GM21447 (cell line): ENCODE data around the gene APOOL.
"Not testable (repeated sequence)": the region's sequence is repeated elsewhere in the genome, so short reads cannot be mapped to it uniquely, and the experiment has no call there.

Experiments
- ATAC-seq: cut with Tn5 transposase; IDR thresholded peaks from one replicate; pipeline ENCODE4 v1.9.1; 2021; ENCODE audit not compliant: unreplicated experiment

APOOL gene

GRCh38 chrX:85077247-85077646 lies 73.6 kb downstream of the APOOL start:
- not testable (repeated sequence) for ATAC-seq

- no peak for ATAC-seq
Measured at GRCh38 chrX:85084770-85085393, 81.2 kb downstream of the APOOL start.

DNA sequence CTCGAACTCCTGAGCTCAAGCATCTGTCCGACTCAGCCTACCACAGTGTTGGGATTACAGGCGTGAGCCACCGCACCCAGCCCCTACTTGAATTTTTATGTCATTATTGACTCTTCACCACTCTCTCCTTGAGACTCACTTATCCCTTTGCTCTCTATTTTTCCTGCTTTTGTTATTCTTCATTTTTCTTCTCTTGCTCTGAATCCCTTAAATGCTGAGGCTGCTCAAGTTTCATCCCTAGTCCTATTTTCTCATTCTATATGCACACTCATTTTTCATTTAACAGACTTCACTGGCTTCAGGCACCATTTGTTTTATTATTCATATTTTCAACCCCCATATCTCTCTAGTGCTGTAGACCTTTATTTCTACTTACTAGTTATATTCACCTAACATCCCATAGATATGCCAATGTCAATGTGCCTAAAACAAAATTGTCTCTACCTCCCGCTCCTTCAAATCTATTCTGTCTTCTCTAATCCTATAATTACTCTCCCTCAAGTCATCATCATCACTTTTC lies 85.7 kb downstream of the APOOL start:
- no peak for ATAC-seq

- ATAC-seq, result no peak
Measured at GRCh38 chrX:85107407-85107806, 103.7 kb downstream of the APOOL start.

DNA sequence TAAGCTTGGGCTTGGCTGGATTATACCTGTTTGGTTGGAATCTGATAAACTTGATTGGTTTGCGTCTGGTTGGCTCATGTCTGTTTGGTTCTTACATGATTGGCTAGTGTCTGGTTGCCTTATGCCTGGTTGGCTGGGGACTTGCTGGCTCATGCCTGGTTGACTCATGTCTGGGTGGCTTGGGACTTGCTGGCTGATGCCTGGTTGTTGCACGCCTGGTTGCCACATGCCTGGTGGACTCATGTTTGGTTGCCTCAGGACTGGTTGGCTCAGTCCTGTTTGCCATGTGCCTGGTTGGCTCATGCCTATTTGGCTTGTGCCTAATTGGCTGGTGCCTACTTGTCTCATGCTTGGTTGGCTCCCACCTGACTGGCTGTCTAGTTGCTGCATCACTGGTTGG lies 104.5 kb downstream of the APOOL start:
- no peak for ATAC-seq

DNA sequence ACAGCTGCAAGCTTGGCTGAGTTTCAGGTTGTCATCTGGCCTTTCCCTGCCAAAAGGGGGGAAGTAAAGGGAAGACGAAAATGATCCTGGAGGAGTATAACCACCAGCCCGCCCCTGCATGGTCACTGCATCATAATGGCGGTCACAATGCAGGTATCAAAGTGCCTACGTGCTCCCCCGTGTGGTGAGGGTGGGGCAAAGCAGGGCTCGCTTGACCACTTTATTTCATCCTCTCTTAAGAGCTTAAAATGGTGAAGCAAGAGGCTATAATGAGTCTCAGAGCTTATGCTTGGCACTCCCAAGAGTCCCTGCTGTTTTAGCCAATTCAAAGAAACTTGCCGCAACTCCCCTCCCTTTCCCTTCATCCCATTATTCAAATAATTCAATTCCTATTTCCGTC lies 105.6 kb downstream of the APOOL start:
- no peak for ATAC-seq

DNA sequence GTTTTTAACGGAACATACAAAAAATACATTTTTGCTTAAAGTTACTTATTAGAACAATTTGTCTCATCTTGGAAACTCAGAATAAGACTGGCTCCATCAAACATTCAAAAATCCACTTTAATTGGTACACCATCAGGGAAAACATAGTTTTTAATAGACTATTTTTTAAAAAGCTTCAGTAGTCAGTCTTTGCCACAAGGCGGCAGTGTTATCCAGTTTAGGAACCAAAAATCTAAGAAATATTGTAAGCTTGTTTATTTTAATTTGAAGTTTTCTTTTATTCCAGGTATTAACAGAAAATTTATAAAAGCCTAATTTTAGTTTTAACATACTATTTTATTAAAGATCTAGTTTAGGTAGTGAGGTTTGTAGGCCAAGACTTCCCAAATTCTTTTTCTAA lies 107.7 kb downstream of the APOOL start:
- no peak for ATAC-seq

DNA sequence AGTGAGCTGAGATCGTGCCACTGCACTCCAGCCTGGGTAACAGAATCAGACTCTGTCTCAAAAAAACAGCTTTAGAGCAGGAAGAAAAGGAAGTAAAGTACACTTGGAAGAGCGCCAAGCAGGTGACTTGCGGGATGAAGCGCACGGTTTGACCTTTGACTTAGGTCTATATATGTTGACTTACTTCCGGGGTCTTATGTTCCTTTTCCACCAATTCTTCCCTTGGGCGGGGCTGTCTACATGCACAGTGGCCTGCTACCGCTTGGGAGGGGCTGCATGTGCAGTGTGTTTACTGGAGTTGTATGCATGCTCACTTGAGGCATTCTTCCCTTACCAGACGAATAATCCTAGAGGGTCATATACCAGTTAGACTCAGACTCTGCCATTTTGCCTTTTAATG lies 108.6 kb downstream of the APOOL start:
- no peak for ATAC-seq

- no peak for ATAC-seq
Measured at GRCh38 chrX:85113746-85114145, 110.1 kb downstream of the APOOL start.

DNA sequence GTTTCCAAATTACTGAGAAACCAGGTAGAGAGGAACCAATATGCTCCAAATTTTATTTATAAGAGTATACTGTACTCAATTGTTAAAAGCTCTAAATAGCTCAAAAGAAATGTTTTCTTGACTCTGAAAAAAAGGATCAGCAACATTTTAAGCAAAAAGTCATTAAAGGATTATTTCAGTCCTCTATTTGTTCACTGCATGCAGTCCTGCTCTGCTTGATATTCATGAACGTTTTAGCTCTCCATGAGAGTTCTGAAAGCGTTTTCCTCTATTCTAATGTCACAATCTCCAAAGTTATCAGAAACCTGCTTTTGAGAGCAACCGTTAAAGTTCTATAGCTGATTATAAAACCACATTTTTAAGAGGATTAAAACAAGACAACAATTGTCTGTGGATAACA lies 110.5 kb downstream of the APOOL start:
- ATAC-seq, result no peak

- no peak for ATAC-seq
Measured at GRCh38 chrX:85114776-85115175, 111.1 kb downstream of the APOOL start.

DNA sequence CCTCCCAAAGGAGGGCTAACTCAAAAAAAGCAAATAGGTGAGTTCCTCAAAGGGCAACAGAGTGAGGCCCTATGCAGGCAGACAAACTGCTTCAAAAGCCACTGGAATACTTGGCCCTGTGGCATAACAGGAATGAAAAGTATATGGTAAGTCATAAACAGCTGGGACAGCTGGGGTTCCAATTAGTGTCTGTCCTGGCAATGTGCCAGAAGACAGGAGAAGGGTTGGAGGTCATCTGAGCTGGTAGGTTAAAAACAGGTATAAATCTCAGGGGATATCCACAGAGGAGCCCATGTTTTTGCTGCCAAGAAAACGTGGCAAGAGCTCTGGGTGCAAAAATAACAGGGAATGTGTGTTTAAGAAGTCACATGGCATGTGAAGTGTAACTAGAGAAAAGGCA lies 111.6 kb downstream of the APOOL start:
- ATAC-seq, result no peak

- no peak for ATAC-seq
Measured at GRCh38 chrX:85136409-85136808, 132.7 kb downstream of the APOOL start.

- no peak for ATAC-seq
Measured at GRCh38 chrX:85139422-85139821, 135.7 kb downstream of the APOOL start.

- no peak for ATAC-seq
Measured at GRCh38 chrX:85140964-85141363, 137.3 kb downstream of the APOOL start.
